Right renal cortex interstitium (tissue), 3 donors: ENCODE results near the gene ERAP2. TPM values are rescaled to one million over a fixed set of nuclear protein-coding genes. Genes with fewer than 3 reads are reported as not detected.
"Not testable (repeated sequence)": the region's sequence is repeated elsewhere in the genome, so short reads cannot be mapped to it uniquely, and the experiment has no call there.

ENCODE experiments used
- DNase-seq, 3 donors: peaks; one replicate each; pipeline ENCODE4 v3.0.0-alpha.2; 2013; ENCODE audit warnings: low read depth in 3 of 3, low spot score in 2 of 3
- polyA plus RNA-seq, 3 donors: library from polyadenylated mRNA; unstranded; fragments of 120-200 nt; gene quantifications; one replicate each; pipeline ENCODE4 v1.2.1, GENCODE V29; 2013; ENCODE audit not compliant: insufficient read length in 3 of 3

ERAP2 gene
- polyA plus RNA-seq, 3 donors = 2.1 to 17.5 (median 11.3) TPM

- no peak for DNase-seq
Measured at GRCh38 chr5:96928931-96929708, 52.8 kb downstream of the ERAP2 start.

GRCh38 chr5:96930058-96930457, 53.8 kb downstream of the ERAP2 start:
- DNase-seq = no peak

- DNase-seq = no peak
Measured at GRCh38 chr5:96930589-96930988, 54.3 kb downstream of the ERAP2 start.

- not testable (repeated sequence) for DNase-seq
Measured at GRCh38 chr5:96931037-96931436, 54.7 kb downstream of the ERAP2 start.

GRCh38 chr5:96931605-96932004, 55.3 kb downstream of the ERAP2 start:
- no peak for DNase-seq

GRCh38 chr5:96932026-96932425, 55.7 kb downstream of the ERAP2 start:
- no peak for DNase-seq

- DNase-seq = peak in 1 of 3 donors; percentile 54
Measured at GRCh38 chr5:96933764-96934707, 57.7 kb downstream of the ERAP2 start.

GRCh38 chr5:96934708-96935558, 58.6 kb downstream of the ERAP2 start:
- peak; percentile 73 to 82 (median 80) for DNase-seq

GRCh38 chr5:96935559-96936430, 59.5 kb downstream of the ERAP2 start, which contains the start of gene LNPEP:
Gene LNPEP (plus strand): TSS chr5:96936080. CDS start chr5:96936156, 76 bp downstream.
- DNase-seq = peak; percentile 82 to 93 (median 83)

- no peak for DNase-seq
Measured at GRCh38 chr5:96936431-96937320, 60.4 kb downstream of the ERAP2 start.

GRCh38 chr5:96940586-96940985, 64.3 kb downstream of the ERAP2 start:
- no peak for DNase-seq

GRCh38 chr5:96941140-96941539, 64.8 kb downstream of the ERAP2 start:
- no peak for DNase-seq

- no peak for DNase-seq
Measured at GRCh38 chr5:96942078-96942477, 65.8 kb downstream of the ERAP2 start.

GRCh38 chr5:96942911-96943310, 66.6 kb downstream of the ERAP2 start:
- DNase-seq = no peak

GRCh38 chr5:96943799-96944198, 67.5 kb downstream of the ERAP2 start:
- no peak for DNase-seq

GRCh38 chr5:96945144-96945897, 69.0 kb downstream of the ERAP2 start:
- no peak for DNase-seq

GRCh38 chr5:96946381-96946780, 70.1 kb downstream of the ERAP2 start:
- DNase-seq = no peak
